UCSD-AML1 (cell line): ENCODE measurements around the gene GOLGA3.
"Not testable (repeated sequence)": the region's sequence is repeated elsewhere in the genome, so short reads cannot be mapped to it uniquely, and the experiment has no call there.

Experiments
- DNase-seq: peaks from one replicate; lab custom pipeline; 2025; ENCODE audit not compliant: unreplicated experiment; lab: John Stamatoyannopoulos, UW

Gene GOLGA3

GRCh38 chr12:132754160-132754932 is 74.3 kb downstream of the GOLGA3 start:
- DNase-seq, result peak; percentile 26

GRCh38 chr12:132753670-132754069 is 75.0 kb downstream of the GOLGA3 start:
- DNase-seq, result not testable (repeated sequence)

- no peak for DNase-seq
Observed at GRCh38 chr12:132748319-132748718, 80.3 kb downstream of the GOLGA3 start.

GRCh38 chr12:132747896-132748295 is 80.8 kb downstream of the GOLGA3 start:
- DNase-seq, result no peak

DNA sequence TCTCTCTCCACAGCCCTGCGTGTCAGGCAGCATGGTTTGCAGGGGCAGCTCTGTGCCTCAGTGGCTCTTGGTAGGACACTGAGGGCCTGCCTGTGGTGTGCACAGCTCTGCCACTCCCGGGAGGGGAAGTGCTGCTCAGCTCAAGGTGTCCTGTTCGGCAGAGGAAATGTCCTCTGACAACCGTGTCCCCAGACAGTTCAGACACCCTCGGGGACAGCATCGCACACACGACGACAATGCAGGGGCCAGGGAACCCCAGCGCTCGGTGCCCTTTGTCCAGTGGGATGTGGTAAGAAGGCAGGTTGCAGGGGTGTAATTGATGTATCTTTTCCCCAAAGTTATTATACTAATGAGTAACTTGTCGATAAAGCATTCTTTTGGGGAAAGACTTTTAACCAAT is 81.3 kb downstream of the GOLGA3 start:
- no peak for DNase-seq

- DNase-seq, result no peak
Observed at GRCh38 chr12:132746613-132747012, 82.1 kb downstream of the GOLGA3 start.

DNA sequence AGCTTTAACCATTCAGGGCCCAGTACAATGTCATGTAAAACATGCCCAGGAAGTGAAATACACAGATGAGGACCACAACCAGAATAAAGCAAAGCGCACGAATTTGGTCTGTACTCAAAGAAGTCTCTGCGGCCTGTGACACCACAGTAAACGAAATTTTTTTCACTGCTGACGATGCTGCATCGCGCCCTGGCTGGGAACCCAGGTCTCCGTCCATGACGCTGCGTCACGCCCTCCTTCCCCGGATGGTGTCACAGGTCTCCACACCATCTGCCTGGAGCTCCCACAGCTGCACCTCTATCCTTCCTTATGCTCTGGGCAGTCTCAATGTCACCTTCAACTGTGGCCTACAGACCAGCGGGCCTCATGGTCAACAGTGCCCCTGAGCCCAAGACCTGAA is 84.8 kb downstream of the GOLGA3 start:
- no peak for DNase-seq

GRCh38 chr12:132741620-132742019 is 87.0 kb downstream of the GOLGA3 start:
- no peak for DNase-seq

DNA sequence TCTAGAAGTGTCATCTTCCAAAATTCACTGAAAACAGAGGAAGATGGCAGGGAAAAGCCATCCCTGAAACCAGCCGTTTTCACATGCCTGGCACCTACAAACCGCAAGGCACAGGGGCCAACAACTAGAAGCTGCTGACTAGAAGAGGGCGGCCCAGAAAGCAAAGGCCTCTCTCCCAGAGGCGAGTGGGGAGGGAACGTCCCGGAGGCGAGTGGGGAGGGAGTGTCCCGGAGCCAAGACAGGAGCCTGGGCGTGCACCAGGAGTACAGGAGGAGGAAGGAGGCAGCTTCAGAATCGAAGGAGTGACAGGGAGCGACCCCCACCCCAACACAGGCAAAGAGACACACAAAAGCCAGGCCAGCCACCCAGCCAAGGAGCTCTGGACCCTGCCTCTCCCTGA is 88.0 kb downstream of the GOLGA3 start:
- no peak for DNase-seq

DNA sequence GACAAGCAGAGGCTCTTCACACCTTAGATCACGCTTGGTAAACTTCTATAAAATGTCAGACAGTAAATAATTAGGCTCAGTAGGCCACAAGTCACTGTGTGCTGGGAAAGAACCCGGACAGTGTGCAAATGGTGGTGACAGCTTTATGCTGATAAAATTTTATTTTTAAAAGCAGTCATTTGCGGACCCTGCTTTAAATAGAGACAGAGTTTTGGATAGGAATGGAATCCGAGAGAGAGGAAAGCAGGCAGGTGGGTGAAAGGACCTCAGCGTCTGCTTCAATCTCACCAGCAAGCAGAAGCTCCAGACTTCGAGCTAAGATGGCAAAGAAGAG is 88.4 kb downstream of the GOLGA3 start:
- DNase-seq, result no peak

DNA sequence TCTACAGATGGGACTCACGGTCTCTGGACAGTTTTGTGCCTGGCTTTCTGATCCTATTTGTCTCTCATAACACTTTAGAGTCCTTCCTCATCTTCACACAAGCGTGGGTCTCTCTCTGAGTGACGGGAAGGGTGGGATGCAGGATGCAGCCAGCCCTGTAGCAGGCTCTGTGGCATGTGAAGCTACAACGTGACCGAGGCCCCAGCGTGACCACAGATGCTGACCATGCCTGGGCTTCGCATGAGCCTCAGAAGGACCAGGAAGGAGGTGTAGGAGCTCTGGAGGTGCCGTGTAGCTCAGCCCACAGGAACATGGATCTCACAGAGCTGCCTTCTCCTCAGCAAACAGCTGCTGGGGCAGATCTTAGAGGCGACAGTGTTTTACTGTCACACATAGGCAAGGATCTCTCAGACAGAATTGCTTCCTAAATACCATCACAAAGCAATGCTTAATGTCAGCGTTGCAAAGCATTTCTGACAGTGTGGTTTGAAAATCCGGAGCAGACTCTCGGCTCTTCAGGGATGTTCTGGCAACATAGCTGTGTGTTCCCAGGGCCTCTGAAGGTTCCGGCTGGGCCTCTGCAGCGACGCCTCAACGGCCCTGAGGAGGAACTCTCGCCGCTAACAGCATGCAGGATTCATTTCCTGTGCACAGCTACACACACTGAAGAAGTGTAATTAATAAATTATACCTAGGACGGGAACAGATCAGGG is 88.9 kb downstream of the GOLGA3 start:
- DNase-seq, result no peak

DNA sequence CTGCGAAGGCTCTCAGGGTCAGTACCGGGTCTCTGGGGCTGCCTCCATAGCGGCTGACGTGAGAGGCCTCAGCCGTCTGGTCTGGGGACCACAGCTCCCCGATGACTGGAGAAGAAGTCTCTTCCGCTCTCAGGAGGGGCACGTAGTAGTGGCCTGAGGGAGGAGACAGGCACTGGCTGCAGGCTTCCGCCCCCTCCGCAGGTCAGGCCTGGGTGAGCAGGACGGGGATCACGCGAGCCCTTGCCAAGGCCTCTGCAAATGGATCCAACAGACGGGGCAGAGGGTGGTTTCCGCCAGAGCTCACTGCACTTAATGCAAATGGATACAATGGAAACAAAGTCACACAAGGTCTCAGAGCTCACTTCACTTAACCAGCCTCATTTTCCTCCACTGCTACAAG is 91.8 kb downstream of the GOLGA3 start:
- no peak for DNase-seq

DNA sequence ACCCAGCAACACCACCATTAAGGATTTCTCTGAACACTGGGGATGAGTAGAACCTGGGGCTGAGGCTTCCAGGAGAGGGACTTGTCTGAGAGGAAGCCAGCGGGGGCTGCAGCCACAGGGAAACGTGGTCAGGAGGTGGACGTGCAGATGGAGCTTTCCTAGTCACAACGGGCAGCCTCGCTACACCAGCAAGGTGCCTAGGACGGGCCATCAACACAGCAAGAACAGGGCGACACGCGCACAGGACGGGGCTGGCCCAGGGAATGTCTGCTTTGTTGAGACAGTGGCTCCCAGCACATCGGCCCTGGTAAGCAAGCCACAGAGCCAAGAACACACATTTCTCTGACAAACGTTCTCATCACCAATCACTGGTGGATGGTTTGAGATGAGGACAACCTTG is 92.3 kb downstream of the GOLGA3 start:
- DNase-seq, result no peak

DNA sequence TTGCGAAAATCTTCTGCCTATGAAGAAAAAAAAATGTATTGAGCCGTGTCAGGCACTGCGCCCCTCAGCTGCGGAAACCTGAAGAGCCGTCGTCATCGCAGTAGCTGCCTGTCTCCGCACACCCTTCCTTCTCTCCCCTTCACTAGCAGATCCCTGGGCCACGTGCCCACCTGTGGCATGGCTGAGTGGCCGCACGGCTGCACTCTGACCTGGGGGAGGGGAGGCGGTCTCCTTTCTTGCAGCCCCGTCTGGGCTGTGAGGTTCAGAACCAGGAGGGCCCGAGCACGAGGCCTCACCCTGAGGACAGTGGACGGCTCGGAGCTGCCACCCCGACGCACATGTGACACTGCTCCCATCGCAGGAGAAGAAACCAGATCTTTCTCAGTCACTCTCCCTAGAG is 93.2 kb downstream of the GOLGA3 start:
- no peak for DNase-seq

DNA sequence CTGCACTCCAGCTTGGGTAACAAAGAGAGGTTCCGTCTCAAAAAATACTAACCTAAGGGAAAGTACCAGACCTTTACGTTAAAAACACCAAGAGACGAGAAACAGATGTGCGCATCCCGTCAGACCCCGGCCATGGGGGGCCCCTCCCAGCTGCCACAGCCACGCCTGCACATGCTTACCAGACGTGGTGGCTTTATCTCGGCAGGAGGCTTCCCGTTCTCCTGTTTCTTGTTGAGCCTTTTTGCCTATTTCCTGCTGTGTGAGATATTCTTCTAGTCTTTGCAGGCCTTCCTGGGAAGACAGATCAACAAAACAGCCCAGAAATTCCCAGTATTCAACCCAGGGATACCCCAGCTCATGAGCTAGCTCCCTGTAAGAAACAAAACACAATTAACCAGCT is 94.5 kb downstream of the GOLGA3 start:
- DNase-seq, result no peak

DNA sequence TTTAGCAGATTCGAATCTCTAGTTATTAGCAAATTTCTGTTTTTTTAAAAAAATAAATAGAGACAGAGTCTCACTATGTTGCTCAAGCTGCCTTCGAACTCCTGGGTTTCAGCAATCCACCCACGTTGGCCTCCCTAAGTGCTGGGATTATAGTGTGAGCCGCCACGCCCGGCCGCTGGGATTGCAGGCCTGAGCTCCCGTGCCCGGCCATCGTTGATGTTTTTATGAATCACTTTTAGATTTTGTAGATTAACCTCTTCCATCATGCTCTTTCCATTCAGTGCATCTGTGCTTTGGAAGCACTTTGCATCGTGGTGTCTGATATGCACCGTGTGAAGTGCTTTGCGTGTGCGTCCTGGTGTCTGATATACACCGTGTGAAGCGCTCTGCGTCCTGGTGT is 97.1 kb downstream of the GOLGA3 start:
- no peak for DNase-seq

GRCh38 chr12:132730353-132730752 is 98.3 kb downstream of the GOLGA3 start:
- no peak for DNase-seq

DNA sequence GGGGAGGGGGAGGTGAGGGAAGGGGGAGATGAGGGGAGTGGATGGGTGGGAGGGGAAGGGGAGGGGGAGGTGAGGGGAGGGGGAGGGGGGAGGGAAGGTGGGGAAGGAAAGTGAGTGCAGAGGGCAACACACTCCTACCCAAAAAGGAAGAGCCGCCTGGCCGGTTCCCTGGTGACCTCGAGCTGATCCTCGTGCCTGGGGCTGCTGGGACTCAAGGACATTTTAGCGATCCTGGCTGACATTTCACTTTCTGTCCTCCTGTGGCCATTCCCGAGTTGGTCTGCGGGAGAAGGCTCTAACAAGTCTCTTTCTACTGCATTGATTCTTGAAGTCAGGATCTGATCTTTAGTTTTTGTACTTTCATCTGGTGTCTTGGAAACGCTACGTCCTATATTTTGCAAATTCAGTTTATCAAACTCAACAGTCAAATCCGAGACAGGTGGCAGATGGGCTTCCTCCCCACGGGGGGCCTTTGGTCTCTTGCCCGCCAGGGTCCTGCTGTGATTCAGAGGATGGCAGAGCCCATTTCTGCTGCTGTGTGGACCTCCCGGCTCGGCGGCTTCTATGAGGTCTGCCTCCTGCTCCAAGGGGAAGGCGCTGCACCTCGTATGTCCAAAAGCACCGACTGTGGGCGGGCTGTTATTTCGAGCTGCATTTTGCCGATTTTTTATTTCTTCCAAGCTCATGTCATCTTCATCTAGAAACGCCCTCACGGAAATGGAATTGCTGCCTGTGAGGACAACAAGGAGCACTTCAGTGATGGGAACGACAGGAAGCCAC is 98.9 kb downstream of the GOLGA3 start:
- no peak for DNase-seq

DNA sequence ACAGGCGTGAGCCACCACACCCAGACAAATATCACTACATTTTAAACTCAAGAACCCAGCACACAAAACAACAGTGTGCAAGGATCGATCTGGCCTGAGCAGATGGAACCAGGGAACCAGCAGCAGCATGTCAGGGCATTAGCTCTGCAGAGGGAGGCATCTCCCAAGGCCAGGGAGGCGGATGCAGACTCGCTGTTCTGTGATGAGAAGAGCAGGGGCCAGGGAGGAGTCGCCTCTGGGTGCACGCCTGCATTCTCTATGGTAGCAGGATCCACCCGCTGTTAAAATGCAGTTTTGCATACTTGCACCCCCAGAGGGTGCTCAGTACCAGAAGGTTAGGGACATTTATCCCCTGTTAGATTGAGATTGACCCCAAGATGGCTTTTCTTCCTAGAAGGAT is 100.2 kb downstream of the GOLGA3 start:
- DNase-seq, result no peak

DNA sequence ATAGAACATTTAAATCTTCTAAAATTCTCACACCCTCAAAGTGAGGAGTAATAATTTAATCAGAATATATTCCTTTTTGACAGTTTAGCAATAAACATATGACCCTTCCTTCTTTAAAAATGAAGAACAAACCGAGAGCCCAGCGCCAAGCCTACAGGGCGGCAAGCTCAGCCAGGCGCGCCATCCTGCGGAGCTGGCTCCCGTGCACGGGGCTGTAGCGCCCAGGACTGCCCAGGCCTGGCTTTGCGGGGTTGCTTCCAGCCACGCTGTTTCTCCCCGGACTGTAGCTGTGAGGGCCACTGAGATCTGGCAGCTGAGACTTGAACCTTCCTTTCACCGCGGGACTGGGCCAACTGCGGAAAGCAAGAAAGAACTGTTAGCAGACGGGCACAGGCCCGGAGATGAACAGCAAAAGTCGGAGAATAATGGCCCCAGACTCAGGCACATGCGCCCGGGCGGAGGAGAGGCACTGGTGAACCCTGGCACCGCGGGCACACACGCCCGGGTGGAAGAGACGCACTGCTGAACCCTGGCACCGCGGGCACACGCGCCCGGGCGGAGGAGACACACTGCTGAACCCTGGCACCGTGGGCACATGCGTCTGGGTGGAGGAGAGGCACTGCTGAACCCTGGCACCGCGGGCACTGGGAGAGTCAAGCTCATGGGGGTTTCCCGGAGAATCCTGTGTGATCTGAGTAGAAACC is 101.4 kb downstream of the GOLGA3 start:
- DNase-seq, result no peak

- no peak for DNase-seq
Observed at GRCh38 chr12:132726386-132726785, 102.3 kb downstream of the GOLGA3 start.
